ENCODE data around the gene C17orf58. TPM values are rescaled to one million over a fixed set of nuclear protein-coding genes. Genes with fewer than 3 reads are reported as not detected.
"Not testable (repeated sequence)": the region's sequence is repeated elsewhere in the genome, so short reads cannot be mapped to it uniquely, and the experiment has no call there.

C17orf58 gene
- total RNA-seq, 2 donors from 2014 or later = 22.0 to 22.7 TPM

DNA sequence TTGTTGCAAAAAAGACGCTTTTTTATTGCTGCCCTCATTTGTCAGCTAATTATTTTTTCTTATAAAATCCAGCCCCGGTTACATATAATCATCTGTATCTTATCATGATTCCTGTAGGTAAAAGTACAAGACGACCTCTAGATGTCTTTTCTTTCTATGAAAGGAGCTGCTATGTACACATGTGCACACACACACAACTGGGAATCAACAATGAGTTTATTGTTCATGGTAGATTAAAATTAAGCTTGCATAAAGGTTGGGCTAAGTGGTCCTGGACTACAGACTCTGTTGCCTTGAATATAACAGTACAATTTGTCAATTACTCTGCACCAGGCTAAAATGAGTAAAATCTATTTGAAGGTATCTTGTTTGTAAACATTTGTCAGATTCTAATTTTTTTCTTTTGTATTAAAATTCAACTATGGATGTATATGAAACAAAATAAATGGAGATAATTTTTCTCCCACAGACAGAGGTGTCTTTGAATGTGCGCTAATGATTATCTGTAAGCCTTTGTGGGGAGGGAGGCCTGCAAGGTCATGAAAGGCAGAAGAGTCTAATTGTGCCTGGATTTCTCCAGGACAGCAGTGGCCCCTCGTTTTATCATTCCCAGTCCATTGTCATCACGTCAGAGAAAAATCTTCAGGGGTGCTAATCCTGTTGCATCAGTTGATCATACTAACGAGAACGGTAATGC, 13.4 kb downstream of the C17orf58 start:
- TF ChIP-seq POLR2AphosphoS5 (IDR thresholded peaks at IDR 0.05) (no peak), POLR2A (IDR thresholded peaks at IDR 0.05) (no peak)
- TF ChIP-seq, protein P1, sequence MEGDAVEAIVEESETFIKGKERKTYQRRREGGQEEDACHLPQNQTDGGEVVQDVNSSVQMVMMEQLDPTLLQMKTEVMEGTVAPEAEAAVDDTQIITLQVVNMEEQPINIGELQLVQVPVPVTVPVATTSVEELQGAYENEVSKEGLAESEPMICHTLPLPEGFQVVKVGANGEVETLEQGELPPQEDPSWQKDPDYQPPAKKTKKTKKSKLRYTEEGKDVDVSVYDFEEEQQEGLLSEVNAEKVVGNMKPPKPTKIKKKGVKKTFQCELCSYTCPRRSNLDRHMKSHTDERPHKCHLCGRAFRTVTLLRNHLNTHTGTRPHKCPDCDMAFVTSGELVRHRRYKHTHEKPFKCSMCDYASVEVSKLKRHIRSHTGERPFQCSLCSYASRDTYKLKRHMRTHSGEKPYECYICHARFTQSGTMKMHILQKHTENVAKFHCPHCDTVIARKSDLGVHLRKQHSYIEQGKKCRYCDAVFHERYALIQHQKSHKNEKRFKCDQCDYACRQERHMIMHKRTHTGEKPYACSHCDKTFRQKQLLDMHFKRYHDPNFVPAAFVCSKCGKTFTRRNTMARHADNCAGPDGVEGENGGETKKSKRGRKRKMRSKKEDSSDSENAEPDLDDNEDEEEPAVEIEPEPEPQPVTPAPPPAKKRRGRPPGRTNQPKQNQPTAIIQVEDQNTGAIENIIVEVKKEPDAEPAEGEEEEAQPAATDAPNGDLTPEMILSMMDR (IDR thresholded peaks at IDR 0.05) = no peak
- no peak overlapping the region for H3K4me3 ChIP-seq
- no peak overlapping the region for H3K27ac ChIP-seq
- intact Hi-C loops (cut with DNase I) = no loop called here
- no peaks in the 10 kb centered on the region for H3K27me3 ChIP-seq (replicated peaks; ENCODE audit: insufficient read depth)
- no peaks in the 10 kb centered on the region for H3K9me3 ChIP-seq
- DNase-seq (ENCODE audit: low spot score) = no peak
- 63% methylated on average over 8 of the region's 8 CpGs for WGBS
- H3K4me1 ChIP-seq (replicated peaks) = no peaks in the 10 kb centered on the region
- H3K36me3 ChIP-seq = no peaks in the 10 kb centered on the region

DNA sequence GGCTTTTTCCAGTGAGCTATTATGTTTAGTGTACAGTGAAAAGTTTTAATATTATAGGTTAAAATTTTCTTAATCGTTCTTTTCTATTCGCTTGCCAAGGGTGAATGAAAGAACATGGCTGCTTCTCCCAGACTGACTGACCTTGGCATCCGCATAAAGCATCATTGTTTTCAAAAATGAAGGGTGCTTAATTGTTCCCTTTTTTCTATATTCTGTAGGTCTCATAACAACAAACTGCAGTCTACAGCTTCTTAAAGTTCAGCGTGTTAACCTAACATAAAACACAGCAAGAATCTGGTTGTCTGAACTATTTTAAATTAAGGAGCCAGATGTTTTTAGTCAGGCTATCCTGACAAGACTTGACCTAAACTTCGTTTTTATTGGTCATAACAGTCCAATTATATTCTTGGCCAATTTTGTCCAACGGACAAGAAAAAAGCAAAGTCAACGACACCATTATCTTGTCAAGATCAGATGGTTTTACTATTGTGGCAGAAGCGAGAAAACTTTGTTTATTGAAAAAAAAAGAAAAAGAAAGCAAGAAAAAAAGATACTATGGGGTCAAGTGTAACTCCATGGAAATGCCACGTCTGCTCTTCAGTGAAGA, 14.1 kb downstream of the C17orf58 start:
- no peak overlapping the region for H3K27ac ChIP-seq
- TF ChIP-seq, protein P1 (IDR thresholded peaks at IDR 0.05) = no peak
- TF ChIP-seq POLR2AphosphoS5 (IDR thresholded peaks at IDR 0.05) (no peak), POLR2A (IDR thresholded peaks at IDR 0.05) (no peak)

DNA sequence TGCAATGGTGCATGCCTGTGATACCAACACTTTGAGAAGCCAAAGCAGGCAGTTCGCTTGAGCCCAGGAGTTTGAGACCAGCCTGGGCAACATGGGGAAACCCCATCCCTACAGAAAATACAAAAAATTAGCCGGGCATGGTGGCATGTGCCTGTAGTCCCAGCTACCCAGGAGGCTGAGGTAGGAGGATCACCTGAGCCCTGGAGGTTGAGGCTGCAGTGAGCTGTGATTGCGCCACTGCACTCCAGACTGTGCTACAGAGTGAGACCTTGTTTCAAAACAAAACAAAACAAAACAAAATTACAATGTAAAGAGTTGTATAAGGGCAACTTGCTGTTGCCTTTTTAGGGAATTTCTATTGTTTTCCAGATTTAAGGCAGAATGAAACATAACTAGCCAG, 15.4 kb downstream of the C17orf58 start:
- intact Hi-C loops (cut with DNase I); H3K9me3 ChIP-seq; H3K27me3 ChIP-seq (replicated peaks; ENCODE audit: insufficient read depth); H3K27ac ChIP-seq; H3K4me1 ChIP-seq (replicated peaks); H3K36me3 ChIP-seq; DNase-seq (ENCODE audit: low spot score); H3K4me3 ChIP-seq: not testable (repeated sequence)
- 61% methylated on average over 3 of the region's 3 CpGs for WGBS

More for the DNA sequence above, 14.1 kb downstream of the C17orf58 start:
- no peak overlapping the region for H3K4me3 ChIP-seq
- H3K4me1 ChIP-seq (replicated peaks) = no peaks in the 10 kb centered on the region
- H3K27me3 ChIP-seq (replicated peaks; ENCODE audit: insufficient read depth) = no peaks in the 10 kb centered on the region
- DNase-seq (ENCODE audit: low spot score) = no peak
- WGBS = 33% methylated on average over 9 of the region's 9 CpGs
- intact Hi-C loops (cut with DNase I) = no loop called here
- H3K36me3 ChIP-seq = no peaks in the 10 kb centered on the region
- H3K9me3 ChIP-seq = no peaks in the 10 kb centered on the region

DNA sequence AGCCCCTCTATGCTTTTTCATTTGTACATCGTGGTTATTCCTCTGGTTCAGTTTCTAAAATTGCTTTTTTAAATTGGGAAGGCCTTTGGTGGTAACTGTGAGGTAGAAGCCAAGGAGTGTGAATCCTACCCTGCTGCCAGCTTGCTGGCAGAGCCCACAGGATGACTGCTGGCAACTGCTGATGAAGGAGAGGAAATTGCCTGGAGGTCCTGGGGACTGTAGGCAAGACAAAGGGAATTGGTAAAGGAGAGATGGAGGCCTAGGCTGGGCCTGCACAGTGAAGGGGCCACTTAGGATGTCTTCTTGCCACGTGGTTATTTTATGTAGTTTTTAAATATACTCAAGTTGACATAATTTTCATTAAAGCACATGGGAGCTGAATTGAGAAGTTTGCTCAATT, 15.8 kb downstream of the C17orf58 start:
- WGBS = 74% methylated on average over 2 of the region's 2 CpGs
- H3K27ac ChIP-seq = no peak overlapping the region
- intact Hi-C loops (cut with DNase I) = no loop called here

DNA sequence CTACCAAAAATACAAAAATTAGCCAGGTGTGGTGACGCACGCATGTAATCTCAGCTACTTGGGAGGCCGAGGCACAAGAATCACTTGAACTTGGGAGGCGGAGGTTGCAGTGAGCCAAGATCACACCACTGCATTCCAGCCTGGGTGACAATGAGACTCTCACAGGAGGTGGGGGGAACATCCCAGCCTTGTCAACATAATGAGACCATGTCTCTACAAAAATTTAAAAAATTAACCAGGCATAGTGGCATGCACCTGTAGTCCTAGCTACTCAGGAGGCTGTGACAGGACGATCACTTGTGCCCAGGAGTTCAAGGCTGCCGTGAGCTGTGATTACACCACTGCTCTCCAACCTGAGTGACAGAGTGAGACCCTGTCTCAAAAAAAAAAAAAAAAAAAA, 20.0 kb downstream of the C17orf58 start:
- H3K27ac ChIP-seq; intact Hi-C loops (cut with DNase I); H3K4me3 ChIP-seq; H3K36me3 ChIP-seq; H3K4me1 ChIP-seq (replicated peaks); H3K9me3 ChIP-seq; DNase-seq (ENCODE audit: low spot score); H3K27me3 ChIP-seq (replicated peaks; ENCODE audit: insufficient read depth): not testable (repeated sequence)
- WGBS = 94% methylated on average over 6 of the region's 6 CpGs

More for the DNA sequence above, 15.8 kb downstream of the C17orf58 start:
- Histone ChIP-seq H3K9me3 (no peaks in the 10 kb centered on the region), H3K4me1 (replicated peaks) (no peaks in the 10 kb centered on the region), H3K4me3 (no peak overlapping the region), H3K36me3 (no peaks in the 10 kb centered on the region), H3K27me3 (replicated peaks; ENCODE audit: insufficient read depth) (no peaks in the 10 kb centered on the region)
- no peak for DNase-seq (ENCODE audit: low spot score)
- TF ChIP-seq POLR2A (IDR thresholded peaks at IDR 0.05) = no peak

DNA sequence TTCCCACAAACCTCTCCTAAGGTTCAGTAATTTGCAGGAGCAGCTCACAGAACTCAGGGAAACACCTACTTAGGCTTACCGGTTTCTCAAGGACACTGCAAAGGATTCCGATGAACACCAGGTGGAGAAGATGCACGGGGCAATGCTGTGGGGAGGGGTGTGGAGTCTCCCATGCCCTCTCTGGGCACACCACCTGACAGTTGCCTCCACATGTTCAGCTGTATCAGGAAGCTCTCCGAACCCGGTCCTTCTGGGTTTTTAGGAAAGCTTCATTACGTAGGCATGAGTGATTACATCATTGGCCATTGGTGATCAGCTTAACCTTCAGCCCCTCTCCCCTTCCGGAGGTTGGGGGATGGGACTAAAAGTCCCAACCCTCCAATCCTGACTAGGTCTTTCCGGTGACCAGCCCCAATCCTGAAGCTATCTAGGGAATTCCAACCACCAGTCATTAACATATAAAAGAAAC, 21.6 kb downstream of the C17orf58 start:
- 59% methylated on average over 8 of the region's 8 CpGs for WGBS
- Histone ChIP-seq H3K27ac (no peak overlapping the region), H3K27me3 (replicated peaks; ENCODE audit: insufficient read depth) (no peaks in the 10 kb centered on the region), H3K9me3 (no peaks in the 10 kb centered on the region), H3K36me3 (no peaks in the 10 kb centered on the region), H3K4me1 (replicated peaks) (no peaks in the 10 kb centered on the region), H3K4me3 (no peak overlapping the region)
- no peak for DNase-seq (ENCODE audit: low spot score)
- intact Hi-C loops (cut with DNase I) = no loop called here
- TF ChIP-seq POLR2AphosphoS5 (IDR thresholded peaks at IDR 0.05) (no peak), POLR2A (IDR thresholded peaks at IDR 0.05) (no peak)
- TF ChIP-seq, protein P1 (IDR thresholded peaks at IDR 0.05) = no peak
